ENCODE measurements around the gene MEIOB.

DNA sequence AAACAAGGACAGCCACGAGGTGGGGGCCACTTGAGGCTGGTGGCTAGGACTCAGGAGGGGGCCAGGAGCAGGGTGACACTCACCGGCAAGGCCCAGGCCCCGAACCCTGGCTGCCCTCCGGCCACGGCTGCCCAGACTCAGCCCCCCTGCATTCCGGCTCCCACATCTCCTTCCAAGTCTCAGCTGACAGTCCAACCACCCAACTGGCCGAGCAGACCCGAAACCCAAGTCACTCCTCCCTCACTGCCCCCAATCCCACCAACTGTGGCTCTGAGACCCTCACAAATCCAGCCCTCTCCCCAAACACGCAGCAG lies 54.7 kb downstream of the MEIOB start:
- TF ChIP-seq, protein P1, sequence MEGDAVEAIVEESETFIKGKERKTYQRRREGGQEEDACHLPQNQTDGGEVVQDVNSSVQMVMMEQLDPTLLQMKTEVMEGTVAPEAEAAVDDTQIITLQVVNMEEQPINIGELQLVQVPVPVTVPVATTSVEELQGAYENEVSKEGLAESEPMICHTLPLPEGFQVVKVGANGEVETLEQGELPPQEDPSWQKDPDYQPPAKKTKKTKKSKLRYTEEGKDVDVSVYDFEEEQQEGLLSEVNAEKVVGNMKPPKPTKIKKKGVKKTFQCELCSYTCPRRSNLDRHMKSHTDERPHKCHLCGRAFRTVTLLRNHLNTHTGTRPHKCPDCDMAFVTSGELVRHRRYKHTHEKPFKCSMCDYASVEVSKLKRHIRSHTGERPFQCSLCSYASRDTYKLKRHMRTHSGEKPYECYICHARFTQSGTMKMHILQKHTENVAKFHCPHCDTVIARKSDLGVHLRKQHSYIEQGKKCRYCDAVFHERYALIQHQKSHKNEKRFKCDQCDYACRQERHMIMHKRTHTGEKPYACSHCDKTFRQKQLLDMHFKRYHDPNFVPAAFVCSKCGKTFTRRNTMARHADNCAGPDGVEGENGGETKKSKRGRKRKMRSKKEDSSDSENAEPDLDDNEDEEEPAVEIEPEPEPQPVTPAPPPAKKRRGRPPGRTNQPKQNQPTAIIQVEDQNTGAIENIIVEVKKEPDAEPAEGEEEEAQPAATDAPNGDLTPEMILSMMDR (IDR thresholded peaks at IDR 0.05), result no peak
- TF ChIP-seq POLR2A (IDR thresholded peaks at IDR 0.05), result no peak

Data from esophagus squamous epithelium (tissue), 4 donors.